SJCRH30 (cell line): ENCODE data around the gene SH2B3. TPM values are rescaled to one million over a fixed set of nuclear protein-coding genes. Genes with fewer than 3 reads are reported as not detected.
"Not testable (repeated sequence)": the region's sequence is repeated elsewhere in the genome, so short reads cannot be mapped to it uniquely, and the experiment has no call there.

Source experiments
- DNase-seq, 2 experiments: peaks; one replicate each; pipeline ENCODE4 v3.0.0-alpha.2; 2015 to 2020
- H3K27ac ChIP-seq: fragments of 250-450 bp; sonication (Bioruptor Pico); 2 replicates; pipeline ENCODE4 v1.5.1; 2020; ENCODE audit warnings: mild to moderate bottlenecking, moderate library complexity
- H3K27me3 ChIP-seq: fragments of 250-450 bp; sonication (Bioruptor Pico); 2 replicates; pipeline ENCODE4 v1.5.1; 2020; ENCODE audit warnings: mild to moderate bottlenecking, moderate library complexity
- H3K36me3 ChIP-seq: fragments of 250-450 bp; sonication (Bioruptor Pico); 2 replicates; pipeline ENCODE4 v1.5.1; 2020; ENCODE audit warnings: mild to moderate bottlenecking, moderate library complexity
- H3K4me1 ChIP-seq: fragments of 250-450 bp; sonication (Bioruptor Pico); 2 replicates; pipeline ENCODE4 v1.5.1; 2020; ENCODE audit warnings: mild to moderate bottlenecking, moderate library complexity
- H3K4me3 ChIP-seq: fragments of 250-450 bp; sonication (Bioruptor Pico); 2 replicates; pipeline ENCODE4 v1.5.1; 2020; ENCODE audit warnings: mild to moderate bottlenecking, moderate library complexity
- H3K9me3 ChIP-seq: fragments of 250-450 bp; sonication (Bioruptor Pico); replicated peaks from 2 replicates; pipeline ENCODE4 v1.5.1; 2020; ENCODE audit warnings: mild to moderate bottlenecking, moderate library complexity
- total RNA-seq: library from RNA; depleted of rRNA; stranded (reverse); fragments of >200 nt; shearing (Covaris generic); gene quantifications from 2 replicates; pipeline ENCODE4 v1.2.3, GENCODE V29; 2014

The SH2B3 gene
- total RNA-seq, 1 experiment from 2014 or later: 13.2 TPM

GRCh38 chr12:111457577-111457976, 51.9 kb downstream of the SH2B3 start:
- DNase-seq: no peak
- H3K36me3 ChIP-seq: peaks cover 23% of the 10 kb centered on the region
- no peaks in the 10 kb centered on the region for H3K4me1 ChIP-seq
- H3K4me3 ChIP-seq: no peak overlapping the region
- H3K9me3 ChIP-seq: no peaks in the 10 kb centered on the region
- H3K27ac ChIP-seq: no peak overlapping the region
- no peaks in the 10 kb centered on the region for H3K27me3 ChIP-seq

GRCh38 chr12:111458546-111459172, 52.9 kb downstream of the SH2B3 start:
- H3K27me3 ChIP-seq: no peaks in the 10 kb centered on the region
- no peaks in the 10 kb centered on the region for H3K4me1 ChIP-seq
- no peaks in the 10 kb centered on the region for H3K9me3 ChIP-seq
- no peak overlapping the region for H3K27ac ChIP-seq
- H3K36me3 ChIP-seq: peaks cover 19% of the 10 kb centered on the region
- DNase-seq: no peak
- no peak overlapping the region for H3K4me3 ChIP-seq

DNA sequence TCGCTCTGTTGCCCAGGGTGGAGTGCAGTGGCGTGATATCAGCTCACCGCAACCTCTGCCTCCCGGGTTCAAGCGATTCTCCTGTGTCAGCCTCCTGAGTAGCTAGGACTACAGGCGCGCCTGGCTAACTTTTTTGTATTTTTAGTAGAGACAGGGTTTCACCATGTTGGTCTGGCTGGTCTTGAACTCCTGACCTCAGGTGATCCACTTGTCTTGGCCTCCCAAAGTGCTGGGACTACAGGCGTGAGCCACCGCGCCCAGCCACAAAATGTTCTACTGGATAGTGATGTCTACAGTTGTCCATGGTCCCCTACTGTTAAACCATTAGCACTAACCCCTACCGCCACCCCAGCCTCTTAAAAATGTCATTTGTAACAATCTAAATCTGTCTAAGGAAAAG, 54.4 kb downstream of the SH2B3 start:
- not testable (repeated sequence) for H3K27ac ChIP-seq, DNase-seq, H3K9me3 ChIP-seq, H3K4me1 ChIP-seq, H3K4me3 ChIP-seq, H3K27me3 ChIP-seq
- H3K36me3 ChIP-seq: peaks cover 20% of the 10 kb centered on the region

DNA sequence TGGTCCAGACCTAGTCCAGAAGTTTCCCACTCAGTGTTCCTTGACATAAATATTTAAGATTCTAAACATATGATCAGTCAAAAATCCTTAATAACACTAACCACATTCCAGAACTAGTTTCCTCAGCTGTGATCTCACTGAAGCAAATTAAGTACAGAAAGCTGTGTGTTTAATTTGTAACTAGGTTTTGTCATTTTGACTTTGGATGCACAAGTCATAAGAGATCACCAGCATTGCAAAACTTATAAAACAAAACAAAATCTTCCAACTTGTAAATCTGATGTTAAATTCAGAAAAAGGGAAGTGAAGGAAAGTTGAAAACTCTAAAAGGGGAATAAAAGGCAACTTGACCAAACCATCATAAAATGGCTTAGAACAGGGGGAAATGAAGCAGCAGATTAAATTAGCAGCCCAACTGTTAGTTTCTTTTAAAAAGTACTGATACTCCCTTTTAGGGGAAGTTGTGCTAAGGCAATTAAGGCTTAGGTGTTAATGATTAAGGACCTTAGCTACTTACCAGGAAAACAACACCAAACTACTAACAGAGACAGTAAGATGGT, 56.6 kb downstream of the SH2B3 start:
- no peak overlapping the region for H3K4me3 ChIP-seq
- H3K36me3 ChIP-seq: peaks cover 17% of the 10 kb centered on the region
- H3K27ac ChIP-seq: no peak overlapping the region
- H3K4me1 ChIP-seq: no peaks in the 10 kb centered on the region
- DNase-seq: no peak
- H3K9me3 ChIP-seq: no peaks in the 10 kb centered on the region
- H3K27me3 ChIP-seq: no peaks in the 10 kb centered on the region

DNA sequence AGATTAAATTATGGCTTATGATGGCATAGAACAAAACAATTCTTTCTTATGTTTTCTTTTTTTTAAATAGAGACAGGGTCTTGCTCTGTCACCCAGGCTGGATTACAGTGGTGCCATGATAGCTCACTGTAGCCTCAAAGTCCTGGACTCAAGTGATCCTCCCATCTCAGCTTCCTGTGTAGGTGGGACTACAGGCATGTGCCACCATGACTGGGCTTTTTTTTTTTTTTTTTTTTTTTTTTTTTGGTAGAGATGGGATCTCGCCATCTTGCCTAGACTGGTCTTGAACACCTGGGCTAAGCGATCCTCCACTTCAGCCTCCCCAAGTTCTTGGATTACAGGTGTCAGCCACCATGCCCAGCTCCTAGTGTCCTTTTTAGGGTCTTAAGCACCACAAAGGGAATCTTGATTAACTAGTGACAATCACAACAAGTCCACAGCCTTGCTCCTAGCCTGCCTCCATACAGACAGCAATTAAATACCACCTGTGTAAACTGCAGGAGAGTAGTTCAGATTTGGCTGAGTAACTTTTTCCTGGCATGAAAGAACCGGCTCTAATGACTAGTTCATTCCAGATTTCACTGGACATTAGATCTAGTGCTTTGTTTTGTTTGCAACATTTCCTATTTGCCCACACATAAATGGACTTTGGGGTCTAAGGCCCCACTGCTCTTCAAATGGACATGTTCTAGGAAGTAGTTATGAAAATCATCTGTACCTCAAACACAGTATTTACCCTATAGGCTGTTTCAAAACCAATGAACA, 61.6 kb downstream of the SH2B3 start:
- H3K9me3 ChIP-seq: no peaks in the 10 kb centered on the region
- no peaks in the 10 kb centered on the region for H3K27me3 ChIP-seq
- peaks cover 29% of the 10 kb centered on the region for H3K36me3 ChIP-seq
- no peak for DNase-seq
- no peak overlapping the region for H3K27ac ChIP-seq
- no peaks in the 10 kb centered on the region for H3K4me1 ChIP-seq
- no peak overlapping the region for H3K4me3 ChIP-seq

DNA sequence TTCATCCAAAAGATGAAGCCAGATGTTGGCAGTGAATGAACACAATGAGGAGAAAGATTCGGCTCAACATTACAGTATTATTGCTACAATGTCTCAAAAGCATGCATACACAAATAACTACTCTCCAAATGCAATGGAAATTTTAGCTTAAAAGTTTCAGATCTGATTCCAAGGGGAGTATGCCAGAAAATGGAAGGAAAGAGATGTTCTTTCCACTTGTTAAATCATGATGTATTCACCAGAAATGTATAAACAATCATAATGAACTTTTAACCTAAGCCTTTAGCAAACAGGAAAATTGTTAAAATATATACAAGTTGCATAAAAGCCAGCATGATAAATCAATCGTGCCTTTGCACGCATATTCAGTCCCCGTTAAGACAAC, 62.1 kb downstream of the SH2B3 start:
- Histone ChIP-seq H3K4me3 (no peak overlapping the region), H3K27me3 (no peaks in the 10 kb centered on the region), H3K4me1 (no peaks in the 10 kb centered on the region), H3K9me3 (no peaks in the 10 kb centered on the region), H3K27ac (no peak overlapping the region), H3K36me3 (peaks cover 29% of the 10 kb centered on the region)
- DNase-seq: no peak

GRCh38 chr12:111469401-111469800, 63.7 kb downstream of the SH2B3 start:
- DNase-seq: no peak
- Histone ChIP-seq H3K27ac (no peak overlapping the region), H3K4me3 (no peak overlapping the region), H3K4me1 (no peaks in the 10 kb centered on the region), H3K27me3 (no peaks in the 10 kb centered on the region), H3K36me3 (peaks cover 34% of the 10 kb centered on the region), H3K9me3 (no peaks in the 10 kb centered on the region)

- Histone ChIP-seq H3K27ac (no peak overlapping the region), H3K4me3 (no peak overlapping the region), H3K4me1 (no peaks in the 10 kb centered on the region), H3K36me3 (peaks cover 36% of the 10 kb centered on the region), H3K27me3 (no peaks in the 10 kb centered on the region), H3K9me3 (no peaks in the 10 kb centered on the region)
- DNase-seq: no peak
Measured at GRCh38 chr12:111471236-111471635, 65.5 kb downstream of the SH2B3 start.

DNA sequence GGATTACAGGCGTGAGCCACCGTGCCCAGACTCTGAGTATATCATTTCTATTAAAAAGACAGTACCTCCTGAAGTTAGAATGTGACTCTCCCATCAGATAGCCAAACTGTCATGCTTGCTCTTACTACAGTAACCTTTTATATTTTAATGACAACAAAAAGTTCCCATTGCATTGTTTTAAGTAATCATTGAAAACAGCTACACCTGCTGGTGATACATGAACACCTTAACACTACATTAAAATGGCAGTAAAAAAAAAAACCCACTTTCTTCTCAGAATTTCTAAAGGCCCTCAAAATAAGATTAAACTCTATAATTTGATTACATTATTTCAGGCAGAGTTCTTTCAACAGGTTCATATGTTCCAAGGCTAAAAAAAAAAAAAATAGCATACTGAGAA, 76.7 kb downstream of the SH2B3 start:
- Histone ChIP-seq H3K9me3 (no peaks in the 10 kb centered on the region), H3K27ac (no peak overlapping the region), H3K36me3 (peaks cover 41% of the 10 kb centered on the region), H3K4me3 (no peak overlapping the region), H3K4me1 (no peaks in the 10 kb centered on the region), H3K27me3 (no peaks in the 10 kb centered on the region)
- DNase-seq: no peak

- Histone ChIP-seq H3K36me3 (peaks cover 48% of the 10 kb centered on the region), H3K27ac (no peak overlapping the region), H3K4me1 (no peaks in the 10 kb centered on the region), H3K27me3 (no peaks in the 10 kb centered on the region), H3K4me3 (no peak overlapping the region), H3K9me3 (no peaks in the 10 kb centered on the region)
- no peak for DNase-seq
Measured at GRCh38 chr12:111488271-111488670, 82.5 kb downstream of the SH2B3 start.

GRCh38 chr12:111488798-111489197, 83.1 kb downstream of the SH2B3 start:
- no peak overlapping the region for H3K27ac ChIP-seq
- H3K4me3 ChIP-seq: no peak overlapping the region
- no peaks in the 10 kb centered on the region for H3K9me3 ChIP-seq
- H3K36me3 ChIP-seq: peaks cover 48% of the 10 kb centered on the region
- no peak for DNase-seq
- no peaks in the 10 kb centered on the region for H3K4me1 ChIP-seq
- no peaks in the 10 kb centered on the region for H3K27me3 ChIP-seq

GRCh38 chr12:111492979-111493378, 87.3 kb downstream of the SH2B3 start:
- H3K4me1 ChIP-seq, H3K27ac ChIP-seq, H3K4me3 ChIP-seq, H3K27me3 ChIP-seq, DNase-seq, H3K9me3 ChIP-seq: not testable (repeated sequence)
- peaks cover 44% of the 10 kb centered on the region for H3K36me3 ChIP-seq

DNA sequence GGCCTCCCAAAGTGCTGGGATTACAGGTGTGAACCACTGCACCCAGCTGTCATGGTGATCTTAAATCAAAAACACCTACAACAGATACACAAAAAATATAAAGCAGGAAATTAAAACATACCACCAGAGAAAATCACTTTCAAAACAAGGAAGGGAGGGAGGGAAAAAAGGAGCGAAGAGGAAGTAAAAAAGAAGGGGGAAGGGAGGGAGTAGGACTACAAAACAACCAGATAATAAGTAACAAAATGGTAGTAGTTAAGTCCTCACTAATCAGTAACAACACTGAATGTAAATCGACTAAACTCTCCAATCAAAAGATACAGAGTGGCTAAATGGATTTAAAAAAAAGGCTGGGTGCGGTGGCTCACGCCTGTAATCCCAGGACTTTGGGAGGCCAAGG, 89.0 kb downstream of the SH2B3 start:
- peaks cover 38% of the 10 kb centered on the region for H3K36me3 ChIP-seq
- peaks cover 4% of the 10 kb centered on the region; the same call in 1 of the 2 replicates for H3K9me3 ChIP-seq

More for the DNA sequence above, 89.0 kb downstream of the SH2B3 start:
- Histone ChIP-seq H3K27me3 (no peaks in the 10 kb centered on the region), H3K4me1 (no peaks in the 10 kb centered on the region), H3K4me3 (no peak overlapping the region), H3K27ac (no peak overlapping the region)
- no peak for DNase-seq
